GM12878 (cell line): ENCODE measurements around the gene DERL3. TPM values are rescaled to one million over a fixed set of nuclear protein-coding genes. Genes with fewer than 3 reads are reported as not detected.

Experiments
- ATAC-seq: fragments of 200-7000 bp; cut with Tn5 transposase; 3 replicates; pipeline ENCODE4 v1.9.1; 2020; ENCODE audit warnings: mild to moderate bottlenecking, moderate library complexity
- BruUV-seq: library from RNA; stranded (reverse); fragments of 400-500 nt; replicated peaks from 2 replicates; lab custom pipeline; 2021; lab: Mats Ljungman, UMichigan
- CTCF ChIA-PET: fragments of 300-600 bp; sonication (Branson Sonifier 250); formaldehyde crosslinking; extraction: SDS; loops from one replicate; lab custom pipeline; 2021; ENCODE audit warnings: inconsistent platforms; lab: Yijun Ruan, JAX
- POLR2A ChIA-PET: fragments of 350-600 bp; formaldehyde crosslinking; extraction: SDS; loops from one replicate; lab custom pipeline; 2021; ENCODE audit warnings: inconsistent platforms; lab: Charles Lee
- RAD21 ChIA-PET: fragments of 300-600 bp; sonication (Branson Sonifier 250); formaldehyde crosslinking; loops from one replicate; lab custom pipeline; 2023; ENCODE audit warnings: antibody characterized with exemption; ENCODE audit not compliant: unreplicated experiment; lab: Charles Lee
- SMC1A ChIA-PET: fragments of 300-600 bp; sonication (Branson Sonifier 250); formaldehyde crosslinking; loops from one replicate; lab custom pipeline; 2023; ENCODE audit not compliant: unreplicated experiment, uncharacterized antibody; lab: Charles Lee
- DNase-seq: peaks from one replicate; pipeline ENCODE4 v3.0.0-alpha.2; 2011; ENCODE audit warnings: low read depth, low spot score
- FAIRE-seq: peaks from 3 replicates; lab custom pipeline; 2011; peaks lifted over from hg19 to GRCh38; lab: Jason Lieb, UNC
- H2AFZ ChIP-seq: 2 replicates; pipeline ENCODE4 v1.6.0; 2011; ENCODE audit warnings: low read depth, low read length, control low read depth; ENCODE audit not compliant: control insufficient read depth
- H3K27ac ChIP-seq: 2 replicates; pipeline ENCODE4 v1.5.1; 2011; ENCODE audit warnings: control low read depth; ENCODE audit not compliant: control insufficient read depth, insufficient read depth
- H3K27me3 ChIP-seq, 2 experiments: replicated peaks in 1 of 2; 2 replicates each; pipeline versions ENCODE4 v1.6.0 to v1.6.1; 2011; ENCODE audit warnings: low read length in 1 of 2; ENCODE audit not compliant: control insufficient read depth in 2 of 2, insufficient read depth in 2 of 2
- H3K36me3 ChIP-seq, 2 experiments: 2 replicates each; pipeline ENCODE4 v1.5.1; 2011; ENCODE audit warnings: low read length in 1 of 2; ENCODE audit not compliant: control insufficient read depth in 2 of 2, insufficient read depth in 2 of 2
- H3K4me1 ChIP-seq: 2 replicates; pipeline ENCODE4 v1.6.1; 2011; ENCODE audit warnings: mild to moderate bottlenecking, low read length, moderate library complexity, mixed read lengths; ENCODE audit not compliant: control insufficient read depth, insufficient read depth
- H3K4me2 ChIP-seq: 2 replicates; pipeline ENCODE4 v1.6.0; 2011; ENCODE audit warnings: control low read depth; ENCODE audit not compliant: control insufficient read depth, insufficient read depth
- H3K4me3 ChIP-seq: fragments of 200-600 bp; sonication (generic); 2 replicates; pipeline ENCODE4 v1.5.1; 2016
- H3K79me2 ChIP-seq: 2 replicates; pipeline ENCODE4 v1.6.0; 2011; ENCODE audit warnings: low read length; ENCODE audit not compliant: control insufficient read depth, insufficient read depth
- H3K9ac ChIP-seq: 2 replicates; pipeline ENCODE4 v1.8.0; 2011; ENCODE audit warnings: low read length, control low read depth, mixed read lengths; ENCODE audit not compliant: control insufficient read depth, insufficient read depth
- H3K9me3 ChIP-seq: replicated peaks from 3 replicates; pipeline ENCODE4 v1.5.1; 2011; ENCODE audit warnings: mild to moderate bottlenecking, low read length; ENCODE audit not compliant: control insufficient read depth, insufficient read depth
- H4K20me1 ChIP-seq: 2 replicates; pipeline ENCODE4 v1.6.0; 2011; ENCODE audit not compliant: control insufficient read depth, insufficient read depth
- CHD1 ChIP-seq: IDR thresholded peaks from 2 replicates; pipeline ENCODE4 v1.6.1; 2012; ENCODE audit warnings: low read depth, low read length, improper control_type of control experiment
- EGR1 ChIP-seq, 2 experiments: IDR thresholded peaks; 1 replicate in 1 of 2; 2 replicates in 1 of 2; pipeline ENCODE4 v1.6.1; 2011 to 2012; ENCODE audit warnings: low read depth in 2 of 2, low read length in 2 of 2, borderline replicate concordance in 1 of 2, mild to moderate bottlenecking in 1 of 2, moderate library complexity in 1 of 2
- MTA3 ChIP-seq: IDR thresholded peaks from 2 replicates; pipeline ENCODE4 v1.6.1; 2012; ENCODE audit warnings: low read length, inconsistent platforms, borderline replicate concordance
- NR2C2 ChIP-seq: IDR thresholded peaks from 2 replicates; pipeline ENCODE4 v1.6.1; 2011; ENCODE audit warnings: borderline replicate concordance, low read depth; ENCODE audit not compliant: control insufficient read depth, insufficient read length
- POLR2A ChIP-seq: IDR thresholded peaks from 2 replicates; pipeline ENCODE4 v1.6.1; 2011; ENCODE audit warnings: low read depth, mild to moderate bottlenecking, low read length
- RELA ChIP-seq: fragments of 450-650 bp; IDR thresholded peaks from 2 replicates; pipeline ENCODE4 v1.8.0; 2014; ENCODE audit warnings: borderline replicate concordance; ENCODE audit not compliant: partially characterized antibody
- WGBS: methylation state at CpG from one replicate; pipeline ENCODE4 v1.1.6; 2016; ENCODE audit warnings: low lambda C conversion rate; ENCODE audit not compliant: insufficient replicate concordance, insufficient coverage; ENCODE audit errors: missing lambda C conversion rate; 5-methylcytosine and 5-hydroxymethylcytosine counted together
- in situ Hi-C: fragments of 300-500 bp; cut with MboI; formaldehyde crosslinking; loops from 9 replicates; pipeline ENCODE4 v1.14.3; 2018; ENCODE audit warnings: mixed read lengths
- intact Hi-C: fragments of 100-400 bp; cut with micrococcal nuclease; formaldehyde crosslinking; loops from one replicate; pipeline ENCODE4 v1.14.2; 2022; ENCODE audit not compliant: unreplicated experiment
- polyA plus RNA-seq, 11 experiments: library from polyadenylated mRNA; depleted of rRNA in 4 of 11; unstranded in 6 of 11; stranded (reverse) in 5 of 11; fragments of >200 nt; fragmentation: Nextera tagmentation in 4 of 11; fragmentation: Illumina TruSeq in 1 of 11; extraction: Ambion mirVana in 4 of 11; extraction: Trizol in 1 of 11; gene quantifications; 1 replicate in 1 of 11; 2 replicates in 10 of 11; pipeline versions ENCODE4 v1.2.1 to v1.2.3, GENCODE V29; 2011 to 2016; ENCODE audit warnings: inconsistent platforms in 2 of 11, missing spikeins in 2 of 11, low read depth in 1 of 11
- total RNA-seq, 4 experiments: library from RNA; depleted of rRNA in 3 of 4; stranded (reverse); fragments of >200 nt in 3 of 4; fragmentation: Illumina TruSeq in 1 of 4; extraction: Trizol in 1 of 4; gene quantifications; 2 replicates each; pipeline versions ENCODE4 v1.2.1 to v1.2.3, GENCODE V29; 2013 to 2021
- TF ChIP-seq, protein P1 (sequence below): fragments of 450-650 bp; IDR thresholded peaks from 2 replicates; pipeline ENCODE4 v1.6.1; 2017; ENCODE audit warnings: mild to moderate bottlenecking

The DERL3 gene
- total and polyA plus RNA-seq, 10 of the 15 experiments (the other 5 are each of a cell fraction or from before 2014, with no cell fraction given), result 4.1 to 52.4 (median 14.1) TPM

DNA sequence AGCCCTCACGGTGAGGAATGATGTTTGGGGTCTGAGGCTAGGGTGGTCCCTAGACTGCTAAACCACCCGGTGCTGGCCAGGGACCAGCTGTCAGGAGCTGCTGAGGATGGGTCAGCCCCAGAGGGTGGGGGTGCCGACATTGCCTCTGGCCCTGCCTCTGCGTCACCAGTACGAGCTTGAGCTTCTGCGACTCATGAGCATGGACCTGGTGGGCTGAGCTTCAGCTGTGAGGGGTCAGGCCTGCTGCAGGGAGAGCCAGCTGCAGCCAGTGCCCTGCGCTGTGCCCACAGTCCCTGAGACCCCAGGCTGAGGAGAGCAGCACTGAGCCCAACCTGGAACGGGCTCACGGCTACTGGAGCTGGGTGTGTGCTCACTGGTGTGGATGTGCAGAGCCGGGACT, 7.0 kb downstream of the DERL3 start:
- Histone ChIP-seq H3K4me2 (no peak overlapping the region), H3K9me3 (no peaks in the 10 kb centered on the region), H3K4me1 (no peaks in the 10 kb centered on the region; the same call in 1 of the 2 replicates), H3K27me3 (no peaks in the 10 kb centered on the region)
- FAIRE-seq, result no peak
- intact Hi-C loops, result no loop called here
- SMC1A ChIA-PET, result no interaction called here
- POLR2A ChIA-PET, result interaction anchor here (0.5 kb wide), 1 partner anchor 55 kb away, joined by 3 read pairs; no protein-coding TSS in a partner anchor
- no peak for TF ChIP-seq CHD1
- TF ChIP-seq POLR2A, result peak; percentile 32
- TF ChIP-seq MTA3, result no peak
- TF ChIP-seq, all 136 proteins: peak for 1
- in situ Hi-C loops, result no loop called here
- H3K27ac ChIP-seq, result no peak overlapping the region
- H2AFZ ChIP-seq, result no peak overlapping the region
- H3K79me2 ChIP-seq, result peaks cover 2% of the 10 kb centered on the region
- peaks cover 2% of the 10 kb centered on the region; the same call in 1 of the 2 replicates for H4K20me1 ChIP-seq
- 94% methylated on average over 10 of the region's 10 CpGs for WGBS
- no peak for ATAC-seq
- peaks cover 32 to 56% of the 10 kb centered on the region in 2 experiments for H3K36me3 ChIP-seq
- DNase-seq, result no peak
- no peak overlapping the region for H3K4me3 ChIP-seq
- no peak overlapping the region for H3K9ac ChIP-seq
- ChIA-PET RAD21 (no interaction called here), CTCF (interaction anchor here (0.5 to 1.2 kb wide), 3 partner anchors 20 to 64 kb away, joined by 3 read pairs; partner anchors contain the start of gene CHCHD10)
- BruUV-seq, result no TSS peak

DNA sequence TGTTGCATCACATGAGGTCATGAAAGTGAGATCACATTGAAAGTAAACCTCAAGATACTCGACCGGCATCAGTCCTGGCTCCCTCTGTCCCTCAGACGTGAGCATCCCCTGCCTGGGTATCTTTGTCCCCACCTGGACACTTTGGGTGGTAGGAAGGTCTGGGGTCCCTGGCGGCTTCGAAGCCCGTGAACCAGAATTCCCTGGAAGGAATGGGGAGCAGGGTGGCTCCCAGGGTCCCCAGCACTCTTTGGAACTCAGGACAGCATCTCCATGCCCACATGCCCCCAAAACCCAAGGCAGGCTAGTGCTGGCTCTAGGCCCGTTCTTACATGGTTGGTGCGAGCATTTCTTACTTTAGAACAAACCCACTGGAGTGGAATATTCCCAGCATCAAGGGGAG, 7.5 kb downstream of the DERL3 start:
- CTCF ChIA-PET, result interaction anchor here (0.5 to 1.2 kb wide), 3 partner anchors 20 to 64 kb away, joined by 3 read pairs; partner anchors contain the start of gene CHCHD10
- peaks cover 32 to 58% of the 10 kb centered on the region in 2 experiments for H3K36me3 ChIP-seq
- in situ Hi-C loops, result no loop called here

More for the DNA sequence above, 7.5 kb downstream of the DERL3 start:
- H4K20me1 ChIP-seq, result peaks cover 2% of the 10 kb centered on the region; the same call in 1 of the 2 replicates
- H2AFZ ChIP-seq, result no peak overlapping the region
- no peaks in the 10 kb centered on the region for H3K9me3 ChIP-seq
- TF ChIP-seq EGR1 (IDR thresholded peaks at IDR 0.05; ENCODE audit: borderline replicate concordance in 1 of 2, low read depth in 2 of 2, low read length in 2 of 2), result no peak
- TF ChIP-seq NR2C2, result no peak
- TF ChIP-seq, protein P1, sequence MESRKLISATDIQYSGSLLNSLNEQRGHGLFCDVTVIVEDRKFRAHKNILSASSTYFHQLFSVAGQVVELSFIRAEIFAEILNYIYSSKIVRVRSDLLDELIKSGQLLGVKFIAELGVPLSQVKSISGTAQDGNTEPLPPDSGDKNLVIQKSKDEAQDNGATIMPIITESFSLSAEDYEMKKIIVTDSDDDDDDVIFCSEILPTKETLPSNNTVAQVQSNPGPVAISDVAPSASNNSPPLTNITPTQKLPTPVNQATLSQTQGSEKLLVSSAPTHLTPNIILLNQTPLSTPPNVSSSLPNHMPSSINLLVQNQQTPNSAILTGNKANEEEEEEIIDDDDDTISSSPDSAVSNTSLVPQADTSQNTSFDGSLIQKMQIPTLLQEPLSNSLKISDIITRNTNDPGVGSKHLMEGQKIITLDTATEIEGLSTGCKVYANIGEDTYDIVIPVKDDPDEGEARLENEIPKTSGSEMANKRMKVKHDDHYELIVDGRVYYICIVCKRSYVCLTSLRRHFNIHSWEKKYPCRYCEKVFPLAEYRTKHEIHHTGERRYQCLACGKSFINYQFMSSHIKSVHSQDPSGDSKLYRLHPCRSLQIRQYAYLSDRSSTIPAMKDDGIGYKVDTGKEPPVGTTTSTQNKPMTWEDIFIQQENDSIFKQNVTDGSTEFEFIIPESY, result no peak
- TF ChIP-seq RELA, result no peak
- no TSS peak for BruUV-seq
- intact Hi-C loops, result no loop called here
- H3K9ac ChIP-seq, result no peak overlapping the region
- no peak overlapping the region for H3K4me2 ChIP-seq
- 82% methylated on average over 8 of the region's 8 CpGs for WGBS
- no peak overlapping the region for H3K27ac ChIP-seq
- FAIRE-seq, result no peak
- H3K4me1 ChIP-seq, result no peaks in the 10 kb centered on the region; the same call in 1 of the 2 replicates
- POLR2A ChIA-PET, result no interaction called here
- RAD21 ChIA-PET, result no interaction called here
- no peaks in the 10 kb centered on the region for H3K27me3 ChIP-seq
- no peak for ATAC-seq
- DNase-seq, result no peak
- SMC1A ChIA-PET, result no interaction called here
- peaks cover 2% of the 10 kb centered on the region for H3K79me2 ChIP-seq
- H3K4me3 ChIP-seq, result no peak overlapping the region
